ENCODE data around the gene TSPAN16.

The TSPAN16 gene

GRCh38 chr19:11364935-11365334 lies 69.0 kb downstream of the TSPAN16 start:
- Mint-ChIP-seq H3K9me3 (no peaks in the 10 kb centered on the region), H3K36me3 (peaks cover 13% of the 10 kb centered on the region), H3K4me1 (no peaks in the 10 kb centered on the region), H3K27me3 (no peaks in the 10 kb centered on the region), H3K27ac (no peak overlapping the region), H3K4me3 (no peak overlapping the region)
